ENCODE measurements around the gene SIRT5. TPM values are rescaled to one million over a fixed set of nuclear protein-coding genes. Genes with fewer than 3 reads are reported as not detected.
A peak's percentile ranks its signal among the peaks of the same experiment; 100 is the strongest.

The SIRT5 gene
- total RNA-seq = 9.7 and 12.4 TPM in 2 replicates

DNA sequence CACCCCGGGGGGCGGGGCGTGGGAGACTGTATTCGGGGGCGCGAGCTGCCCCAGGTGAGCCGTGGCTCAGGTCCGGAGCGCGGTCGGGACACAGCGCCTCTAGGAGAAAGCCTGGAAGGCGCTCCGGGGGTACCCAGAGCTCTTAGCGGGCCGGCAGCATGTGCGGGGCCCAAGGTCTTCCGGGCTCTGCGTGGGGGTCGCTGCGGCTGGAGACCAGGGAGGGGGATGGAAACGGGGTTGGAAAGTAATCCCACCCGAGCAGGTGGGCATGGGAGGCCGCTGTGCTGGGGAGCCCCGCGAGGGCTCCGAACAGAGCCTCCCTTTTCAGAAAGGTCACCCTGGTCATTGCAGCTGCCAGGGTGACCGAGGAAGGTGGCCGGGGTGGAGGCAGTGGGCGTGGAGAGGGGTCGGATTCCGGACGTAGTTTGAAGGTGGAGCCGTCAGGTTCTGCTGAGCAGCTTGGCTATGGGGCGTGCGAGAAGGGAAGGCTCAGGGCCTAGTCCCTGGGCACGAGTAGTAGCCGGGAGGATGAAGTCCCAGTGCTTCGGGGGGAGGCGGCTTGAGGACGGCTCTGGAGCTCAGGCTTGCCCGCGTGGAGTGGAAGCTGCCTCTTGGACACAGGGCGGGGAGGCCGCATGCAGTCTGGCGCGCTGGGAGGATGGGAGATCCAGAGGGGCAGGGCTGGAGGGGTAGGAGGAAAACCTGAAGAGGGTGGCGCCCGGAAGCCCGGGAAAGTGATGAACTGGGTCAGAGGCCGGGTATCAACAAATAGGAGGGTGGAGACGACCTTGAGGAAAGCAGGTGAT, at the start of gene SIRT5:
Gene SIRT5 (plus strand): TSS at position 31 of the 806 bp plus-strand sequence. CDS start 9,510 bp downstream, outside the sequence.
- Mint-ChIP-seq H3K4me1 (peaks cover 23% of the 10 kb centered on the region), H3K4me3 (peak within 1 kb of the TSS; percentile 90), H3K36me3 (ENCODE audit: low read depth) (peaks cover 9% of the 10 kb centered on the region), H3K27ac (peak within 1 kb of the TSS; percentile 94), H3K9me3 (no peaks in the 10 kb centered on the region), H3K27me3 (no peaks in the 10 kb centered on the region)
- TF ChIP-seq, protein P1, sequence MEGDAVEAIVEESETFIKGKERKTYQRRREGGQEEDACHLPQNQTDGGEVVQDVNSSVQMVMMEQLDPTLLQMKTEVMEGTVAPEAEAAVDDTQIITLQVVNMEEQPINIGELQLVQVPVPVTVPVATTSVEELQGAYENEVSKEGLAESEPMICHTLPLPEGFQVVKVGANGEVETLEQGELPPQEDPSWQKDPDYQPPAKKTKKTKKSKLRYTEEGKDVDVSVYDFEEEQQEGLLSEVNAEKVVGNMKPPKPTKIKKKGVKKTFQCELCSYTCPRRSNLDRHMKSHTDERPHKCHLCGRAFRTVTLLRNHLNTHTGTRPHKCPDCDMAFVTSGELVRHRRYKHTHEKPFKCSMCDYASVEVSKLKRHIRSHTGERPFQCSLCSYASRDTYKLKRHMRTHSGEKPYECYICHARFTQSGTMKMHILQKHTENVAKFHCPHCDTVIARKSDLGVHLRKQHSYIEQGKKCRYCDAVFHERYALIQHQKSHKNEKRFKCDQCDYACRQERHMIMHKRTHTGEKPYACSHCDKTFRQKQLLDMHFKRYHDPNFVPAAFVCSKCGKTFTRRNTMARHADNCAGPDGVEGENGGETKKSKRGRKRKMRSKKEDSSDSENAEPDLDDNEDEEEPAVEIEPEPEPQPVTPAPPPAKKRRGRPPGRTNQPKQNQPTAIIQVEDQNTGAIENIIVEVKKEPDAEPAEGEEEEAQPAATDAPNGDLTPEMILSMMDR (IDR thresholded peaks at IDR 0.05) = no peak
- ChIA-PET POLR2A (interaction anchor here (0.6 to 3.5 kb wide), 43 partner anchors 9 to 549 kb away, joined by 3 to 84 read pairs (median 4); partner anchors contain the start of genes GFOD1, NOL7, RANBP9 and TBC1D7), CTCF (interaction anchor here (0.6 to 3.1 kb wide), 25 partner anchors 10 to 246 kb away, joined by 3 to 24 read pairs (median 5); partner anchors contain the start of genes GFOD1, NOL7 and TBC1D7)
- no peak for DNase-seq
- peak; percentile 76 for ATAC-seq (ENCODE audit: low read depth)
- intact Hi-C loops (cut with micrococcal nuclease) = loop anchor here (1.0 to 2.0 kb wide), 12 partner anchors 41 to 520 kb away; partner anchors contain the start of genes MCUR1, NOL7 and TBC1D7

- H3K4me3 Mint-ChIP-seq = no peak overlapping the region
- DNase-seq = no peak
- ChIA-PET CTCF (no interaction called here), POLR2A (interaction anchor here (0.7 to 1.8 kb wide), 4 partner anchors 46 to 197 kb away, joined by 3 to 5 read pairs (median 4); partner anchors contain the start of gene TBC1D7)
- H3K27me3 Mint-ChIP-seq = no peaks in the 10 kb centered on the region
- intact Hi-C loops (cut with micrococcal nuclease) = loop anchor here (5.0 kb wide), 1 partner anchor 128 kb away; no protein-coding TSS in a partner anchor
- H3K9me3 Mint-ChIP-seq = no peaks in the 10 kb centered on the region
- H3K27ac Mint-ChIP-seq = no peak overlapping the region
- H3K4me1 Mint-ChIP-seq = peaks cover 47% of the 10 kb centered on the region
- TF ChIP-seq, protein P1 (IDR thresholded peaks at IDR 0.05) = no peak
- no peaks in the 10 kb centered on the region for H3K36me3 Mint-ChIP-seq (ENCODE audit: low read depth)
- no peak for ATAC-seq (ENCODE audit: low read depth)
These were observed 49.4 kb upstream of the SIRT5 start for GRCh38 chr6:13524801-13525508.

DNA sequence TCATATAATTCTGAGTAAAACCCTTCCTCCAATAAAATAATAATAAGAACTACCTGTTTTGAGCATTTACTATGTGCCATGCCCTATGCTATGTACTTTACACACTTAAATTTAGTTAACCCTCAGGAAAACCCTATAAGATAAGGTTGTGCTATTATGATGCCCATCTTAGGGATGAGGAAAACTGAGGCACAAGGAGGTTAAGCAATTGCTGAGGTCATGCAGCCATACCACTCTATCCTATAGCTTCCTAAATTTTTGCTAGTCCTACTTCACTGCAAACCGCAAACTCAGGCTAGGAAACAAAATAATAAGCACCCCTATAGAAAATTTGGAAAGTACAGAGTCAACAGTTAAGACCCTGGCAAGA, 48.1 kb upstream of the SIRT5 start:
- TF ChIP-seq, protein P1 (IDR thresholded peaks at IDR 0.05) = no peak
- H3K27ac Mint-ChIP-seq = peak overlapping the region; percentile 78
- CTCF ChIA-PET = interaction anchor here (1.1 to 1.8 kb wide), 3 partner anchors 11 to 88 kb away, joined by 4 to 12 read pairs (median 9); partner anchors contain the start of genes NOL7 and SIRT5
- intact Hi-C loops (cut with micrococcal nuclease) = loop anchor here (1.0 to 5.0 kb wide), 9 partner anchors 38 to 288 kb away; partner anchors contain the start of genes MCUR1 and SIRT5
- H3K27me3 Mint-ChIP-seq = no peaks in the 10 kb centered on the region
- H3K9me3 Mint-ChIP-seq = no peaks in the 10 kb centered on the region
- POLR2A ChIA-PET = interaction anchor here (0.7 to 2.1 kb wide), 16 partner anchors 11 to 288 kb away, joined by 3 to 19 read pairs (median 4); partner anchors contain the start of genes GFOD1, MCUR1, NOL7 and SIRT5
- ATAC-seq (ENCODE audit: low read depth) (no peak), DNase-seq (no peak)
- no peak overlapping the region for H3K4me3 Mint-ChIP-seq
- H3K36me3 Mint-ChIP-seq (ENCODE audit: low read depth) = no peaks in the 10 kb centered on the region
- peaks cover 47% of the 10 kb centered on the region for H3K4me1 Mint-ChIP-seq

- POLR2A ChIA-PET = interaction anchor here (0.7 to 2.1 kb wide), 15 partner anchors 10 to 288 kb away, joined by 3 to 19 read pairs (median 5); partner anchors contain the start of genes GFOD1, MCUR1, NOL7 and SIRT5
- CTCF ChIA-PET = interaction anchor here (1.1 to 1.8 kb wide), 3 partner anchors 11 to 88 kb away, joined by 4 to 12 read pairs (median 9); partner anchors contain the start of genes NOL7 and SIRT5
- intact Hi-C loops (cut with micrococcal nuclease) = loop anchor here (1.0 to 5.0 kb wide), 10 partner anchors 39 to 287 kb away; partner anchors contain the start of genes MCUR1, NOL7 and SIRT5
- no peaks in the 10 kb centered on the region for H3K9me3 Mint-ChIP-seq
- ATAC-seq (ENCODE audit: low read depth) (peak; percentile 90), DNase-seq (peak; percentile 41)
- peak overlapping the region; percentile 3 for H3K4me3 Mint-ChIP-seq
- H3K27me3 Mint-ChIP-seq = no peaks in the 10 kb centered on the region
- peaks cover 47% of the 10 kb centered on the region for H3K4me1 Mint-ChIP-seq
- peak overlapping the region; percentile 78 for H3K27ac Mint-ChIP-seq
- TF ChIP-seq, protein P1 (IDR thresholded peaks at IDR 0.05) = no peak
- no peaks in the 10 kb centered on the region for H3K36me3 Mint-ChIP-seq (ENCODE audit: low read depth)
These were observed 47.4 kb upstream of the SIRT5 start for GRCh38 chr6:13526727-13527670.

All from activated B cell treated with CpG ODN at 0.5 μM for 24 hours (primary cell).